Inflammatory macrophage treated with lipopolysaccharide for 1 hour (primary cell): ENCODE measurements around the gene PCDHGB5.
"Not testable (repeated sequence)": the region's sequence is repeated elsewhere in the genome, so short reads cannot be mapped to it uniquely, and the experiment has no call there.

Experiments used
- DNase-seq, 2 donors: peaks; one replicate each; pipeline ENCODE4 v3.0.0-alpha.2; 2020 to 2022

PCDHGB5 gene

DNA sequence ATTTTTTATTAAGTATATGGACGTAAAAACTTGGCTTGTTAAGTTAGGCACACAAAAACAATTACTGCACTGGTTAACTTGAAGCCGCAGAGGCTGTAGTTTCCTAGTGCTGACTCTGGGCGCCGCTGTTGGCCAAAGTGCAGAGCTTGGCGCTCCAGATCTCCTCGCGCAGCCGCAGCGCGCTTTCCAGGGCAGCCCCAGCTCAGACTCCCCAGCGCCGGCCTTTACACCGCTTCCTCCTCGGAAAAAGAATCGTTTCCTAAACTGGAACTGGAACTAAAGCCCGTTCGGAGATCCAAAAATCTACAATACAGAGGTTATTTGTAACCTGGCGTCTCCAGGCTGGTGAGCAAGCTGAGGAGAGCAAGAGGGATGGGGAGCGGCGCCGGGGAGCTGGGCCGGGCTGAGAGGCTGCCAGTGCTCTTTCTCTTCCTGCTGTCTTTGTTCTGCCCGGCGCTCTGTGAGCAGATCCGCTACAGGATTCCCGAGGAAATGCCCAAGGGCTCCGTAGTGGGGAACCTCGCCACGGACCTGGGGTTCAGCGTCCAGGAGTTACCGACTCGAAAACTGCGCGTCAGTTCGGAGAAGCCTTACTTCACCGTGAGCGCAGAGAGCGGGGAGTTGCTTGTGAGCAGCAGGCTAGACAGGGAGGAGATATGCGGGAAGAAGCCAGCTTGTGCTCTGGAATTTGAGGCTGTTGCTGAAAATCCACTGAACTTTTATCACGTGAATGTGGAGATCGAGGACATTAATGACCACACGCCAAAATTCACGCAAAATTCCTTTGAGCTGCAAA, at the start of gene PCDHGB5:
PCDHGB5 (plus strand) TSS at position 192 of the 796 bp plus-strand sequence; CDS start at position 373, 181 bp downstream.
- peak; percentile 44 to 49 for DNase-seq

- peak in 1 of 2 donors; percentile 7 for DNase-seq
Measured at GRCh38 chr5:141349917-141350619, 47.7 kb upstream of the PCDHGB5 start, which contains the start of gene PCDHGB1. TSS of gene PCDHGB1 (plus strand) at chr5:141350099. CDS start at chr5:141350261, 162 bp downstream.

DNA sequence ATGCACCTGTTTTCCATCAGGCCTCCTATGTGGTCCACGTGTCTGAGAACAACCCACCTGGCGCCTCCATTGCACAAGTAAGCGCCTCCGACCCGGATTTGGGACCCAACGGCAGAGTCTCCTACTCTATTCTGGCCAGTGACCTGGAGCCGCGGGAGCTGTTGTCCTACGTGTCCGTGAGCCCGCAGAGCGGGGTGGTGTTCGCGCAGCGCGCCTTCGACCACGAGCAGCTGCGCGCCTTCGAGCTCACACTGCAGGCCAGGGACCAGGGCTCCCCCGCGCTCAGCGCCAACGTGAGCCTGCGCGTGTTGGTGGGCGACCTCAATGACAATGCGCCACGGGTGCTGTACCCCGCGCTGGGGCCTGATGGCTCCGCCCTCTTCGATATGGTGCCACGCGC, 46.2 kb upstream of the PCDHGB5 start:
- no peak for DNase-seq

- DNase-seq, result no peak
Measured at GRCh38 chr5:141354900-141355469, 42.8 kb upstream of the PCDHGB5 start, which contains the start of gene PCDHGA4. TSS of gene PCDHGA4 (plus strand) at chr5:141355021. CDS start at chr5:141355108, 87 bp downstream.

DNA sequence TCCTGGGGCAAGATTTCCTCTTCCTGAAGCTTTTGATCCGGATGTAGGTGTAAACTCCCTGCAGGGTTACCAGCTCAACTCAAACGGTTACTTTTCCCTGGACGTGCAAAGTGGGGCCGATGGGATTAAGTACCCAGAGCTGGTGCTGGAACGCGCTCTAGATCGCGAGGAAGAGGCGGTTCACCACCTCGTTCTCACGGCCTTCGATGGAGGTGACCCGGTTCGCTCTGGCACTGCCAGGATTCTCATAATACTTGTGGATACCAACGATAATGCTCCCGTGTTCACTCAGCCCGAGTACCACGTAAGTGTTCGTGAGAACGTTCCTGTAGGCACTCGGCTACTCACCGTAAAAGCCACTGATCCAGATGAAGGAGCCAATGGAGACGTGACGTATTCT, 42.1 kb upstream of the PCDHGB5 start:
- no peak for DNase-seq

DNA sequence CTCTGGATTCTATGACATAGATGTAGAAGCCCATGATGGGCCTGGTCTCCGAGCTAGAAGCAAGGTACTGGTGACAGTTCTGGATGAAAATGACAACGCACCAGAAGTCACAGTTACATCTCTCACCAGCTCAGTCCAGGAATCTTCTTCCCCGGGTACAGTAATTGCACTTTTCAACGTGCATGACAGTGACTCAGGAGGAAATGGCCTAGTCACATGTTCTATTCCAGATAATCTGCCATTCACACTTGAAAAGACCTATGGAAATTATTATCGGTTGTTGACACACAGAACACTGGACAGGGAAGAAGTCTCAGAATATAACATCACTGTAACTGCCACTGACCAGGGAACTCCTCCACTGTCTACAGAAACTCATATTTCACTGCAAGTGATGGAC, 41.6 kb upstream of the PCDHGB5 start:
- no peak for DNase-seq

DNA sequence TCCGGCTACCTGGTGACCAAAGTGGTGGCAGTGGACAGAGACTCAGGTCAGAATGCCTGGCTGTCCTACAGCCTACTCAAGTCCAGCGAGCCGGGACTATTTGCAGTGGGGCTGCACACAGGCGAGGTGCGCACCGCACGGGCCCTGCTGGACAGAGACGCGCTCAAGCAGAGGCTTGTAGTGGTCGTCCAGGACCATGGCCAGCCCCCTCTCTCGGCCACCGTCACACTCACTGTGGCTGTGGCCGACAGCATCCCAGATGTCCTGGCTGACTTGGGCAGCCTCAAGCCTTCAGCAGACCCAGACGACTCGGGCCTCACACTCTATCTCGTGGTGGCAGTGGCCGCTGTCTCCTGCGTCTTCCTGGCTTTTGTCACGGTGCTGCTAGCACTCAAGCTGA, 40.8 kb upstream of the PCDHGB5 start:
- no peak for DNase-seq

- DNase-seq, result peak; percentile 10 to 20
Measured at GRCh38 chr5:141359790-141360426, 37.8 kb upstream of the PCDHGB5 start, which contains the start of gene PCDHGB2. TSS of gene PCDHGB2 (plus strand) at chr5:141359994. CDS start at chr5:141360136, 142 bp downstream.

- DNase-seq, result no peak
Measured at GRCh38 chr5:141360685-141361084, 37.1 kb upstream of the PCDHGB5 start.

DNA sequence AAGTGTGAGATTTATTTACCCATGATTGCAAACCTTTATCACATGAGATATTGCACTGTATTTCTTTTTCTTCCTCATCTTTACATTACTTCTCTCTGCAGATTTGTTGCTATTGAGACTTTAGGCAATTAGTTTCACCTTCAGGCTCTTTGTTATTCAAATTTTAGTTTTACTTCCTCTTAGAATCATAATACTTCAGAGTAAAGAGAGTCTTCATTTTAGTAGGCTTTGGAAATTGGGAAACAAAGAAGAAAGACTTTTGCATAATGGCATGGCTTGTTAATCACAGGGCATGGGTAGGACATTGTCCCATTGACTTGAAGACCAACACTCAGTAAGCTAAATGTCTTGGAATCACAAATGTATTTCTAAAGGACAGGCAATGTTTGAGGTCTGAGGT, 35.0 kb upstream of the PCDHGB5 start:
- no peak for DNase-seq

DNA sequence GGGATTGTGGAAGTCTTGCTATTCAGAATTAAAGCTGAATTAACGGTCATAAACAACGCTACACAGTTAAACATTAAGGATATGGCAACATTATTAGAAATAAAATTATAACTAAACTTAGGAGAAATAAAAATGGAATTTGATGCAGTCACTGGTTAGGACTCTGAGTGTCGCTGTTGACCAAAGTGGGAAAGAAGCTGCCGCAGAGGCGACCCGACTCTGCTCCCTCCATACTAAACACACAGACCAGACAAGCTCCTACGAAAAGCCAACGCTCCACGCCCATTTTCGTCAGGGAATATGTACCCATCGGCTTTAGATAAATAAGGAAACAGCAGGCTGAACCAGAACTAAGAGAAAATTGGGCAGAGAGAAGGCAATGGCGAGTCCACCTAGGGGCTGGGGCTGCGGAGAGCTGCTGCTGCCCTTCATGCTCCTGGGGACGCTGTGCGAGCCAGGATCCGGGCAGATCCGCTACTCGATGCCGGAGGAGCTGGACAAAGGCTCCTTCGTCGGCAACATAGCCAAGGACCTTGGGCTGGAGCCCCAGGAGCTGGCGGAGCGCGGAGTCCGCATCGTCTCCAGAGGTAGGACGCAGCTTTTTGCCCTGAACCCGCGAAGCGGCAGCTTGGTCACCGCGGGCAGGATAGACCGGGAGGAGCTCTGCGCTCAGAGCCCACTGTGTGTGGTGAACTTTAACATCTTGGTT, 33.6 kb upstream of the PCDHGB5 start, which contains the start of gene PCDHGA5:
PCDHGA5 (plus strand) TSS at position 211 of the 709 bp plus-strand sequence; CDS start at position 380, 169 bp downstream.
- DNase-seq, result no peak

DNA sequence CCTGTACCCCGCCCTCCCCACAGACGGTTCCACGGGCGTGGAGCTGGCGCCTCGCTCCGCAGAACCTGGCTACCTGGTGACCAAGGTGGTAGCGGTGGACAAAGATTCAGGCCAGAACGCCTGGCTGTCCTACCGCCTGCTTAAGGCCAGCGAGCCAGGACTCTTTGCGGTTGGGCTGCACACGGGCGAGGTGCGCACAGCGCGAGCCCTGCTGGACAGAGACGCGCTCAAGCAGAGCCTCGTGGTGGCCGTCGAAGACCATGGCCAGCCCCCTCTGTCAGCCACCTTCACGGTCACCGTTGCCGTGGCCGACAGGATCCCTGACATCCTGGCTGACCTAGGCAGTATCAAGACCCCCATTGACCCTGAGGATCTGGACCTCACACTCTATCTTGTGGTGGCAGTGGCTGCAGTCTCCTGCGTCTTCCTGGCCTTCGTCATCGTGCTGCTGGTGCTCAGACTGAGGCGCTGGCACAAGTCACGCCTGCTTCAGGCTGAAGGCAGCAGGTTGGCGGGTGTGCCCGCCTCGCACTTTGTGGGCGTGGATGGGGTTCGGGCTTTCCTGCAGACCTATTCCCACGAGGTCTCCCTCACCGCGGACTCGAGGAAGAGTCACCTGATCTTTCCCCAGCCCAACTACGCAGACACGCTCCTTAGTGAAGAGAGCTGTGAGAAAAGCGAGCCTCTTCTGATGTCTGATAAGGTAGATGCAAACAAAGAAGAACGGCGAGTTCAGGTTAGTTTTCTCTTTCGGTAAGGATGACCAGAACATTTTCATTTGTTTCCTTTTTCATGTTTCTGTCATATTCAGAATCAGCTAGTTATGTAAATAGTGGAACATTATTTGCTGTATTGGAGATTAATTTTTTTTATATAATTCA, 31.5 kb upstream of the PCDHGB5 start:
- no peak for DNase-seq

DNA sequence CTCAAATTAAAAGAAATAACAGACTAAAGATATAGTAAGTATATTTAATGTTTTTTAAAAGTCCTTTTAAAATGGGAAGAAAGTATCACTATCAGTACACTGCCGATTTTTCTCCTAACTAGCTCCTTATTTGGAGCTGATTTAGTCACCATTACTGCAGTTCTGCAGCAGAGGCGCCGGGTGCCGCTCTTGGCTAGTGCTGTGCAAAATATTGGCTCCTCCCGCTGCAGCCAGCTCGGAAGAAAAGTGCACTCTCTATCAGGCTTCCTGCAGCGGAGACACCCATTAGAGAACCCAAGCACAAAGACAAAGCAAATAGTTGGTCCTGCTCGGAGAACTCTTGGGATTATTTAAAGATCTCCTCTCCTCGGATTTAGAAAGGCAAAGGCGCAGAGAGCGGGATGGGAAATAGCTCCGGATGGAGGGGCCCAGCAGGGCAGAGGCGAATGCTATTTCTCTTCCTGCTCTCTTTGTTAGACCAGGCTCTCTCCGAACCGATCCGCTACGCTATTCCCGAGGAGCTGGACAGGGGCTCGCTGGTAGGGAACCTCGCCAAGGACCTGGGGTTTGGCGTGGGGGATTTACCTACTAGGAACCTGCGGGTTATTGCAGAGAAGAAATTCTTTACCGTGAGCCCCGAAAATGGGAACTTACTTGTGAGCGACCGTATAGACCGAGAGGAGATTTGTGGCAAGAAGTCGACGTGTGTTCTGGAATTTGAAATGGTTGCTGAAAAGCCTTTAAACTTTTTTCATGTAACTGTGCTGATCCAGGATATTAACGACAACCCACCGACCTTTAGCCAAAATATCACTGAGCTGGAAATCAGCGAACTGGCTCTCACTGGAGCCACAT, 27.5 kb upstream of the PCDHGB5 start, which contains the start of gene PCDHGB3:
PCDHGB3 (plus strand) TSS at position 249 of the 855 bp plus-strand sequence; CDS start at position 402, 153 bp downstream.
- DNase-seq, result peak in 1 of 2 donors; percentile 25

GRCh38 chr5:141371572-141372475, 25.9 kb upstream of the PCDHGB5 start:
- DNase-seq, result no peak

GRCh38 chr5:141373673-141374317, 24.0 kb upstream of the PCDHGB5 start, which contains the start of gene PCDHGA6:
TSS of gene PCDHGA6 (plus strand) at chr5:141373891. CDS start at chr5:141374084, 193 bp downstream.
- no peak for DNase-seq

DNA sequence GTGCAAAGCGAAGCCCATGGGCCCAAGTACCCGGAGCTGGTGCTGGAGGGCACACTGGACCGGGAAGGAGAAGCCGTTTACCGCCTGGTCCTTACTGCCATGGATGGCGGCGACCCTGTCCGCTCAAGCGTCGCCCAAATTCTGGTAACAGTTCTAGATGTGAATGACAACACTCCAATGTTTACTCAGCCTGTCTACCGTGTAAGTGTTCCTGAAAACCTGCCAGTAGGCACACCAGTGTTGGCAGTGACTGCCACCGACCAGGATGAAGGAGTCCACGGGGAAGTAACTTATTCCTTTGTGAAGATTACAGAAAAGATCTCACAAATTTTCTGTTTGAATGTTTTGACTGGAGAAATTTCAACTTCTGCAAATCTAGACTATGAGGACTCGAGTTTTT, 23.1 kb upstream of the PCDHGB5 start:
- no peak for DNase-seq

- DNase-seq, result not testable (repeated sequence)
Measured at GRCh38 chr5:141375444-141376155, 22.1 kb upstream of the PCDHGB5 start.
